ENCODE measurements around the gene HIGD2A. TPM values are rescaled to one million over a fixed set of nuclear protein-coding genes. Genes with fewer than 3 reads are reported as not detected.
A peak's percentile ranks its signal among the peaks of the same experiment; 100 is the strongest.

HIGD2A gene
- total and polyA plus RNA-seq, 9 of the 15 experiments (the other 6 are each of a cell fraction or from before 2014, with no cell fraction given) = 94.7 to 264 (median 163) TPM

DNA sequence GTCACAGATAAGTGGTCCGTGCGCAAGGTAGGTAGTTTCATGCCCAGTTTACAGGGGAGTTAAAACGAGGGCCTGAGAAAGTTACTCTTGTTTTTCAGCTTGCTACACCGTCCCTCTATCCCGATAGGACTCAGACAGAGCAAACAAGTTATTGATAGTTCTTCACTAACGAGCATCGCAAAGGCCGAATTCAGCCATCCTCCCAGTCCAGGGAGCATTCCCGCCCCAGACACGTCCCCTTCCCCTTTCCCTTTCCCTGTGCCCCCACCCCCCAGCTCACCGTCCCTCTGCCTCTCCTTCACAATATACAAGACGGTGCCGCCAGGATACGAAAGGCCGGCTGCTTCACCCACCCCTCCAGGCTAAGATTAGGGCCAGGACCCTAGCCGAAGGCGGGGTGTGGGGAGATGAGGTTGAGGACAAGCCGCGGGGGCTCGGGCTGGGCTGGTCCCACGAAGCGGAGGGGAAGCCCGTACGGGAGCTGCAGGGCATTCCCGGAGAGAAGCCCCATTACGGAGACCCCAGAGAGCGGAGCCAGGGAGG lies 27.6 kb upstream of the HIGD2A start:
- Histone ChIP-seq H4K20me1 (replicated peaks; ENCODE audit: control insufficient read depth, insufficient read depth, low read length) (no peaks in the 10 kb centered on the region), H3K4me2 (ENCODE audit: insufficient read depth, low read length) (peak overlapping the region; percentile 98), H3K4me1 (replicated peaks in 1 of 2; ENCODE audit: control insufficient read depth in 2 of 2, insufficient read depth in 2 of 2, low read length in 2 of 2) (peaks cover 9 to 15% of the 10 kb centered on the region in 2 experiments; a peak in 4 of 5 replicates), H3K27me3 (ENCODE audit: control insufficient read depth in 2 of 2, insufficient read depth in 2 of 2, low read length in 2 of 2) (no peaks in the 10 kb centered on the region), H2AFZ (ENCODE audit: low read depth, low read length) (peak overlapping the region; percentile 99), H3K9me1 (ENCODE audit: control insufficient read depth, insufficient read depth, low read length) (no peaks in the 10 kb centered on the region), H3K9ac (ENCODE audit: insufficient read depth in 1 of 2, low read depth in 2 of 2, low read length in 2 of 2) (peak overlapping the region; percentile 81 to 99), H3K27ac (ENCODE audit: extremely low read depth, low read depth, low read length) (peak overlapping the region; percentile 75), H3K9me3 (replicated peaks; ENCODE audit: control insufficient read depth, insufficient read depth, low read depth, low read length) (no peaks in the 10 kb centered on the region), H3K79me2 (ENCODE audit: control insufficient read depth, insufficient read depth, low read length) (peaks cover 46% of the 10 kb centered on the region), H3K36me3 (ENCODE audit: control insufficient read depth, insufficient read depth, low read length) (peaks cover 32% of the 10 kb centered on the region; the same call in 2 of the 3 replicates), H3K4me3 (peak overlapping the region; percentile 96)
- CTCF ChIA-PET (ENCODE audit: low intra/inter-chr PET ratio) = no interaction called here
- intact Hi-C loops (cut with micrococcal nuclease) = loop anchor here (1.0 kb wide), 1 partner anchor 27 kb away; the partner anchor contains the start of genes HIGD2A and NOP16
- in situ Hi-C loops (cut with MboI) = no loop called here
- BruUV-seq (replicated peaks) = TSS peak; percentile 75
- FAIRE-seq (peak; percentile 44), DNase-seq (ENCODE audit: extremely low read depth in 1 of 4, low spot score in 3 of 4) (no peak), ATAC-seq (peak; percentile 60)
- whole genome bisulfite sequencing (ENCODE audit: insufficient coverage, low coverage, missing lambda C conversion rate) = 1% methylated on average over 25 of the region's 27 CpGs
- POLR2A ChIA-PET = interaction anchor here (0.6 to 3.7 kb wide), 10 partner anchors 9 to 1835 kb away, joined by 3 to 23 read pairs (median 4); partner anchors contain the start of gene CLTB
- TF ChIP-seq, protein P1, sequence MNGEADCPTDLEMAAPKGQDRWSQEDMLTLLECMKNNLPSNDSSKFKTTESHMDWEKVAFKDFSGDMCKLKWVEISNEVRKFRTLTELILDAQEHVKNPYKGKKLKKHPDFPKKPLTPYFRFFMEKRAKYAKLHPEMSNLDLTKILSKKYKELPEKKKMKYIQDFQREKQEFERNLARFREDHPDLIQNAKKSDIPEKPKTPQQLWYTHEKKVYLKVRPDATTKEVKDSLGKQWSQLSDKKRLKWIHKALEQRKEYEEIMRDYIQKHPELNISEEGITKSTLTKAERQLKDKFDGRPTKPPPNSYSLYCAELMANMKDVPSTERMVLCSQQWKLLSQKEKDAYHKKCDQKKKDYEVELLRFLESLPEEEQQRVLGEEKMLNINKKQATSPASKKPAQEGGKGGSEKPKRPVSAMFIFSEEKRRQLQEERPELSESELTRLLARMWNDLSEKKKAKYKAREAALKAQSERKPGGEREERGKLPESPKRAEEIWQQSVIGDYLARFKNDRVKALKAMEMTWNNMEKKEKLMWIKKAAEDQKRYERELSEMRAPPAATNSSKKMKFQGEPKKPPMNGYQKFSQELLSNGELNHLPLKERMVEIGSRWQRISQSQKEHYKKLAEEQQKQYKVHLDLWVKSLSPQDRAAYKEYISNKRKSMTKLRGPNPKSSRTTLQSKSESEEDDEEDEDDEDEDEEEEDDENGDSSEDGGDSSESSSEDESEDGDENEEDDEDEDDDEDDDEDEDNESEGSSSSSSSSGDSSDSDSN (IDR thresholded peaks at IDR 0.05; ENCODE audit: borderline replicate concordance in 1 of 2, low read depth in 2 of 2, low read length in 2 of 2) = 0 out of 4 replicates have a peak, but pooled peaks of 1 of the 2 experiments have one; percentile 39
- TF ChIP-seq TRIM24 (IDR thresholded peaks at IDR 0.05) (no peak), CBFB (CRISPR knock-in tag; IDR thresholded peaks at IDR 0.05) (no peak), KAT7 (CRISPR knock-in tag; IDR thresholded peaks at IDR 0.05; ENCODE audit: borderline replicate concordance) (peak; percentile 87; the same call in 1 of the 2 replicates), NCOA2 (IDR thresholded peaks at IDR 0.05; ENCODE audit: partially characterized antibody in 2 of 2) (no peak), ZNF764 (CRISPR knock-in tag; IDR thresholded peaks at IDR 0.05; ENCODE audit: low read depth) (no peak), ETV6 (IDR thresholded peaks at IDR 0.05; ENCODE audit: borderline replicate concordance in 1 of 2, low read depth in 2 of 2, low read length in 1 of 2) (no peak), ETV6 (CRISPR knock-in tag; IDR thresholded peaks at IDR 0.05; ENCODE audit: borderline replicate concordance) (0 out of 2 replicates have a peak, but pooled peaks have one; percentile 13), MAFG (tag; conservative IDR thresholded peaks at IDR 0.05) (no peak), FOXK2 (conservative IDR thresholded peaks at IDR 0.05 in 1 of 2, IDR thresholded peaks at IDR 0.05 in 1 of 2; ENCODE audit: low read depth in 2 of 2) (no peak)
- TF ChIP-seq, protein P2, sequence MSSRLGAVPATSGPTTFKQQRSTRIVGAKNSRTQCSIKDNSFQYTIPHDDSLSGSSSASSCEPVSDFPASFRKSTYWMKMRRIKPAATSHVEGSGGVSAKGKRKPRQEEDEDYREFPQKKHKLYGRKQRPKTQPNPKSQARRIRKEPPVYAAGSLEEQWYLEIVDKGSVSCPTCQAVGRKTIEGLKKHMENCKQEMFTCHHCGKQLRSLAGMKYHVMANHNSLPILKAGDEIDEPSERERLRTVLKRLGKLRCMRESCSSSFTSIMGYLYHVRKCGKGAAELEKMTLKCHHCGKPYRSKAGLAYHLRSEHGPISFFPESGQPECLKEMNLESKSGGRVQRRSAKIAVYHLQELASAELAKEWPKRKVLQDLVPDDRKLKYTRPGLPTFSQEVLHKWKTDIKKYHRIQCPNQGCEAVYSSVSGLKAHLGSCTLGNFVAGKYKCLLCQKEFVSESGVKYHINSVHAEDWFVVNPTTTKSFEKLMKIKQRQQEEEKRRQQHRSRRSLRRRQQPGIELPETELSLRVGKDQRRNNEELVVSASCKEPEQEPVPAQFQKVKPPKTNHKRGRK (tag; IDR thresholded peaks at IDR 0.05) = no peak
- TF ChIP-seq, protein P3, sequence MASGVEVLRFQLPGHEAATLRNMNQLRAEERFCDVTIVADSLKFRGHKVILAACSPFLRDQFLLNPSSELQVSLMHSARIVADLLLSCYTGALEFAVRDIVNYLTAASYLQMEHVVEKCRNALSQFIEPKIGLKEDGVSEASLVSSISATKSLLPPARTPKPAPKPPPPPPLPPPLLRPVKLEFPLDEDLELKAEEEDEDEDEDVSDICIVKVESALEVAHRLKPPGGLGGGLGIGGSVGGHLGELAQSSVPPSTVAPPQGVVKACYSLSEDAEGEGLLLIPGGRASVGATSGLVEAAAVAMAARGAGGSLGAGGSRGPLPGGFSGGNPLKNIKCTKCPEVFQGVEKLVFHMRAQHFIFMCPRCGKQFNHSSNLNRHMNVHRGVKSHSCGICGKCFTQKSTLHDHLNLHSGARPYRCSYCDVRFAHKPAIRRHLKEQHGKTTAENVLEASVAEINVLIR (CRISPR knock-in tag; IDR thresholded peaks at IDR 0.05) = no peak
- TF ChIP-seq, protein P4, sequence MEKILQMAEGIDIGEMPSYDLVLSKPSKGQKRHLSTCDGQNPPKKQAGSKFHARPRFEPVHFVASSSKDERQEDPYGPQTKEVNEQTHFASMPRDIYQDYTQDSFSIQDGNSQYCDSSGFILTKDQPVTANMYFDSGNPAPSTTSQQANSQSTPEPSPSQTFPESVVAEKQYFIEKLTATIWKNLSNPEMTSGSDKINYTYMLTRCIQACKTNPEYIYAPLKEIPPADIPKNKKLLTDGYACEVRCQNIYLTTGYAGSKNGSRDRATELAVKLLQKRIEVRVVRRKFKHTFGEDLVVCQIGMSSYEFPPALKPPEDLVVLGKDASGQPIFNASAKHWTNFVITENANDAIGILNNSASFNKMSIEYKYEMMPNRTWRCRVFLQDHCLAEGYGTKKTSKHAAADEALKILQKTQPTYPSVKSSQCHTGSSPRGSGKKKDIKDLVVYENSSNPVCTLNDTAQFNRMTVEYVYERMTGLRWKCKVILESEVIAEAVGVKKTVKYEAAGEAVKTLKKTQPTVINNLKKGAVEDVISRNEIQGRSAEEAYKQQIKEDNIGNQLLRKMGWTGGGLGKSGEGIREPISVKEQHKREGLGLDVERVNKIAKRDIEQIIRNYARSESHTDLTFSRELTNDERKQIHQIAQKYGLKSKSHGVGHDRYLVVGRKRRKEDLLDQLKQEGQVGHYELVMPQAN (IDR thresholded peaks at IDR 0.05; ENCODE audit: borderline replicate concordance) = no peak
